Loucy (cell line): ENCODE measurements around the gene SNX27.

Experiments
- H2AFZ ChIP-seq: fragments of 200-600 bp; sonication (generic); 2 replicates; pipeline ENCODE4 v1.6.0; 2016; ENCODE audit warnings: antibody characterized with exemption, mild to moderate bottlenecking, low read length, moderate library complexity
- H3F3A ChIP-seq: fragments of 200-600 bp; 2 replicates; pipeline ENCODE4 v1.6.0; 2016; ENCODE audit warnings: antibody characterized with exemption, low read depth, mild to moderate bottlenecking
- H3K27me3 ChIP-seq: fragments of 200-600 bp; sonication (generic); 2 replicates; pipeline ENCODE4 v1.6.1; 2014; ENCODE audit warnings: low read length, mild to moderate bottlenecking; ENCODE audit not compliant: insufficient read depth, poor library complexity, severe bottlenecking
- H3K36me3 ChIP-seq: fragments of 200-600 bp; sonication (generic); 2 replicates; pipeline ENCODE4 v1.6.1; 2016; ENCODE audit warnings: low read length; ENCODE audit not compliant: insufficient read depth
- H3K4me1 ChIP-seq: fragments of 200-600 bp; sonication (generic); 2 replicates; pipeline ENCODE4 v1.5.1; 2014; ENCODE audit warnings: low read length, mild to moderate bottlenecking; ENCODE audit not compliant: insufficient read depth, poor library complexity, severe bottlenecking
- H3K4me2 ChIP-seq: fragments of 200-600 bp; sonication (generic); 2 replicates; pipeline ENCODE4 v1.6.0; 2014; ENCODE audit warnings: antibody characterized with exemption, low read length, low read depth, mild to moderate bottlenecking; ENCODE audit not compliant: poor library complexity, severe bottlenecking
- H3K4me3 ChIP-seq: fragments of 200-600 bp; sonication (generic); 2 replicates; pipeline ENCODE4 v1.5.1; 2014; ENCODE audit warnings: low read length, mild to moderate bottlenecking, mixed read lengths; ENCODE audit not compliant: poor library complexity, severe bottlenecking
- H3K79me2 ChIP-seq: fragments of 200-600 bp; sonication (generic); 2 replicates; pipeline ENCODE4 v1.6.1; 2014; ENCODE audit warnings: low read length; ENCODE audit not compliant: insufficient read depth
- H3K9ac ChIP-seq: fragments of 200-600 bp; sonication (generic); 2 replicates; pipeline ENCODE4 v1.6.0; 2014; ENCODE audit warnings: mild to moderate bottlenecking, low read depth, low read length, moderate library complexity; ENCODE audit not compliant: poor library complexity, severe bottlenecking
- H3K9me2 ChIP-seq: fragments of 200-600 bp; sonication (generic); replicated peaks from 2 replicates; pipeline ENCODE4 v1.6.1; 2016; ENCODE audit warnings: low read depth, low read length, mixed read lengths
- H3K9me3 ChIP-seq: fragments of 200-600 bp; sonication (generic); 2 replicates; pipeline ENCODE4 v1.6.1; 2014; ENCODE audit warnings: mild to moderate bottlenecking, antibody characterized with exemption, low read length, low read depth; ENCODE audit not compliant: insufficient read depth
- H4K20me1 ChIP-seq: fragments of 200-600 bp; sonication (generic); 2 replicates; pipeline ENCODE4 v1.6.0; 2014; ENCODE audit warnings: antibody characterized with exemption, low read length, mild to moderate bottlenecking; ENCODE audit not compliant: insufficient read depth, poor library complexity, severe bottlenecking
- EZH2phosphoT487 ChIP-seq: fragments of 200-600 bp; IDR thresholded peaks from 2 replicates; pipeline ENCODE4 v1.6.1; 2018; ENCODE audit warnings: antibody characterized with exemption, mild to moderate bottlenecking, moderate library complexity, borderline replicate concordance
- TF ChIP-seq, protein P1 (sequence below): fragments of 200-600 bp; sonication (generic); conservative IDR thresholded peaks from 2 replicates; pipeline ENCODE4 v1.5.1; 2014; ENCODE audit warnings: mild to moderate bottlenecking, antibody characterized with exemption, low read length

The SNX27 gene

GRCh38 chr1:151621351-151621750, 9.5 kb downstream of the SNX27 start:
- no peak overlapping the region for H3K4me3 ChIP-seq
- no peaks in the 10 kb centered on the region for H3K9me2 ChIP-seq
- peaks cover 11% of the 10 kb centered on the region for H4K20me1 ChIP-seq
- H3K4me2 ChIP-seq, result no peak overlapping the region
- no peak for TF ChIP-seq EZH2phosphoT487
- TF ChIP-seq, protein P1, sequence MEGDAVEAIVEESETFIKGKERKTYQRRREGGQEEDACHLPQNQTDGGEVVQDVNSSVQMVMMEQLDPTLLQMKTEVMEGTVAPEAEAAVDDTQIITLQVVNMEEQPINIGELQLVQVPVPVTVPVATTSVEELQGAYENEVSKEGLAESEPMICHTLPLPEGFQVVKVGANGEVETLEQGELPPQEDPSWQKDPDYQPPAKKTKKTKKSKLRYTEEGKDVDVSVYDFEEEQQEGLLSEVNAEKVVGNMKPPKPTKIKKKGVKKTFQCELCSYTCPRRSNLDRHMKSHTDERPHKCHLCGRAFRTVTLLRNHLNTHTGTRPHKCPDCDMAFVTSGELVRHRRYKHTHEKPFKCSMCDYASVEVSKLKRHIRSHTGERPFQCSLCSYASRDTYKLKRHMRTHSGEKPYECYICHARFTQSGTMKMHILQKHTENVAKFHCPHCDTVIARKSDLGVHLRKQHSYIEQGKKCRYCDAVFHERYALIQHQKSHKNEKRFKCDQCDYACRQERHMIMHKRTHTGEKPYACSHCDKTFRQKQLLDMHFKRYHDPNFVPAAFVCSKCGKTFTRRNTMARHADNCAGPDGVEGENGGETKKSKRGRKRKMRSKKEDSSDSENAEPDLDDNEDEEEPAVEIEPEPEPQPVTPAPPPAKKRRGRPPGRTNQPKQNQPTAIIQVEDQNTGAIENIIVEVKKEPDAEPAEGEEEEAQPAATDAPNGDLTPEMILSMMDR, result no peak
- H3K27me3 ChIP-seq, result no peaks in the 10 kb centered on the region
- H3K36me3 ChIP-seq, result no peaks in the 10 kb centered on the region
- peaks cover 32% of the 10 kb centered on the region for H3K4me1 ChIP-seq
- no peak overlapping the region for H2AFZ ChIP-seq
- no peak overlapping the region for H3K9ac ChIP-seq
- H3F3A ChIP-seq, result no peaks in the 10 kb centered on the region
- peaks cover 40% of the 10 kb centered on the region for H3K79me2 ChIP-seq
- no peaks in the 10 kb centered on the region for H3K9me3 ChIP-seq

- H3K9ac ChIP-seq, result no peak overlapping the region
- peaks cover 8% of the 10 kb centered on the region; the same call in 1 of the 2 replicates for H3K79me2 ChIP-seq
- H3K9me2 ChIP-seq, result no peaks in the 10 kb centered on the region
- H3K4me1 ChIP-seq, result peaks cover 8% of the 10 kb centered on the region
- H4K20me1 ChIP-seq, result peaks cover 4% of the 10 kb centered on the region
- H2AFZ ChIP-seq, result no peak overlapping the region
- TF ChIP-seq EZH2phosphoT487, result no peak
- TF ChIP-seq, protein P1, result no peak
- H3K36me3 ChIP-seq, result no peaks in the 10 kb centered on the region
- H3K9me3 ChIP-seq, result no peaks in the 10 kb centered on the region
- H3K4me3 ChIP-seq, result no peak overlapping the region
- H3F3A ChIP-seq, result no peaks in the 10 kb centered on the region
- H3K4me2 ChIP-seq, result no peak overlapping the region
- no peaks in the 10 kb centered on the region for H3K27me3 ChIP-seq
Measured at GRCh38 chr1:151624783-151625182, 12.9 kb downstream of the SNX27 start.

- H3F3A ChIP-seq, result no peaks in the 10 kb centered on the region
- no peaks in the 10 kb centered on the region for H3K27me3 ChIP-seq
- H3K79me2 ChIP-seq, result no peaks in the 10 kb centered on the region; the same call in 1 of the 2 replicates
- H3K4me2 ChIP-seq, result no peak overlapping the region
- no peaks in the 10 kb centered on the region for H4K20me1 ChIP-seq
- no peak overlapping the region for H3K9ac ChIP-seq
- H3K4me3 ChIP-seq, result no peak overlapping the region
- no peaks in the 10 kb centered on the region for H3K9me2 ChIP-seq
- no peaks in the 10 kb centered on the region for H3K4me1 ChIP-seq
- H2AFZ ChIP-seq, result no peak overlapping the region
- H3K9me3 ChIP-seq, result no peaks in the 10 kb centered on the region
- TF ChIP-seq, protein P1, result no peak
- TF ChIP-seq EZH2phosphoT487, result no peak
- H3K36me3 ChIP-seq, result no peaks in the 10 kb centered on the region
Measured at GRCh38 chr1:151626740-151627334, 15.0 kb downstream of the SNX27 start.
